Osteocyte (in vitro differentiated cells): Measurements from ENCODE around the gene TMEM167A. TPM values are rescaled to one million over a fixed set of nuclear protein-coding genes. Genes with fewer than 3 reads are reported as not detected.

Source experiments
- DNase-seq: peaks from one replicate; pipeline ENCODE4 v3.0.0; 2021; ENCODE audit warnings: mixed read lengths; ENCODE audit not compliant: unreplicated experiment; ENCODE audit errors: extremely low spot score
- H3K27ac Mint-ChIP-seq: one replicate; pipeline ENCODE4 v1.8.0; 2021; ENCODE audit warnings: mild to moderate bottlenecking, mixed read lengths; ENCODE audit not compliant: unreplicated experiment
- H3K27me3 Mint-ChIP-seq: one replicate; pipeline ENCODE4 v1.8.0; 2021; ENCODE audit warnings: mixed read lengths; ENCODE audit not compliant: unreplicated experiment
- H3K36me3 Mint-ChIP-seq: one replicate; pipeline ENCODE4 v1.8.0; 2021; ENCODE audit warnings: mixed read lengths; ENCODE audit not compliant: unreplicated experiment
- H3K4me1 Mint-ChIP-seq: one replicate; pipeline ENCODE4 v1.8.0; 2021; ENCODE audit warnings: mixed read lengths; ENCODE audit not compliant: unreplicated experiment
- H3K4me3 Mint-ChIP-seq: one replicate; pipeline ENCODE4 v1.8.0; 2021; ENCODE audit warnings: mild to moderate bottlenecking, moderate library complexity, mixed read lengths; ENCODE audit not compliant: unreplicated experiment
- H3K9me3 Mint-ChIP-seq: one replicate; pipeline ENCODE4 v1.8.0; 2021; ENCODE audit warnings: mixed read lengths; ENCODE audit not compliant: unreplicated experiment
- total RNA-seq: library from RNA; stranded (reverse); gene quantifications from 2 replicates; pipeline ENCODE4 v1.2.1, GENCODE V29; 2021
- TF ChIP-seq, protein P1 (sequence below): fragments of 200-600 bp; sonication (generic); IDR thresholded peaks from 2 replicates; pipeline ENCODE4 v1.5.0; 2021; ENCODE audit warnings: antibody characterized with exemption, mild to moderate bottlenecking, moderate library complexity

The TMEM167A gene
- total RNA-seq, 1 donor from 2014 or later: 70.9 TPM

DNA sequence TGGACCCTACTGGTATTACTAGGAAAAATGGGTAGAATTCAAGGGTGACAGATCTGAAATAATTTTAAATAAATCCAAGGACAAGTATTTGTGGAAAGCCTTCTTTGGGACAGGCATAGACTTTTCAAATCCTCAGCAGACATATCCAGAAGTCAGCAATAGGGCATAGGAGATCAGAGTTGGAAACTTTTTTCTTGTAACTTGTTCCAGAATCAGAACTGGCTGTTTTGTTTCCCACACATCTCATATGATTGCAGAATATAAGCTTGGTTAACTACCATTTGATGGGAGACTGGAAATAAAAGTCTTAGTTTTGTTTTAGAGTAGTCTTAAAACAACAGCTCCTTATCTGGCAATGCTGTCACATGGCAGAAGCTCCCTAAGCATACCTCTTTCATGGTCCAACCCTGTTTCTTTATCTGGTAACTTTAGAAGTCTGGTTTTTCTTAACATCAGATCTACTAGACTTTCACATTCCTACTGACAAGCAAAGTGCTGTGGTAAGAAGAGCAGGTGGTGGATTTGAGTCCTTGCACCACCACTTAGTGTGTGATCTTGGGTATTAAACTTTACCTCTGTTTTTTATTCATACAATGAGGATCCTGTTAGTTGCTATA, 25.3 kb upstream of the TMEM167A start:
- H3K4me1 Mint-ChIP-seq: peaks cover 4% of the 10 kb centered on the region
- H3K9me3 Mint-ChIP-seq: no peaks in the 10 kb centered on the region
- H3K27me3 Mint-ChIP-seq: no peaks in the 10 kb centered on the region
- H3K36me3 Mint-ChIP-seq: no peaks in the 10 kb centered on the region
- no peak overlapping the region for H3K4me3 Mint-ChIP-seq
- DNase-seq: no peak
- TF ChIP-seq, protein P1, sequence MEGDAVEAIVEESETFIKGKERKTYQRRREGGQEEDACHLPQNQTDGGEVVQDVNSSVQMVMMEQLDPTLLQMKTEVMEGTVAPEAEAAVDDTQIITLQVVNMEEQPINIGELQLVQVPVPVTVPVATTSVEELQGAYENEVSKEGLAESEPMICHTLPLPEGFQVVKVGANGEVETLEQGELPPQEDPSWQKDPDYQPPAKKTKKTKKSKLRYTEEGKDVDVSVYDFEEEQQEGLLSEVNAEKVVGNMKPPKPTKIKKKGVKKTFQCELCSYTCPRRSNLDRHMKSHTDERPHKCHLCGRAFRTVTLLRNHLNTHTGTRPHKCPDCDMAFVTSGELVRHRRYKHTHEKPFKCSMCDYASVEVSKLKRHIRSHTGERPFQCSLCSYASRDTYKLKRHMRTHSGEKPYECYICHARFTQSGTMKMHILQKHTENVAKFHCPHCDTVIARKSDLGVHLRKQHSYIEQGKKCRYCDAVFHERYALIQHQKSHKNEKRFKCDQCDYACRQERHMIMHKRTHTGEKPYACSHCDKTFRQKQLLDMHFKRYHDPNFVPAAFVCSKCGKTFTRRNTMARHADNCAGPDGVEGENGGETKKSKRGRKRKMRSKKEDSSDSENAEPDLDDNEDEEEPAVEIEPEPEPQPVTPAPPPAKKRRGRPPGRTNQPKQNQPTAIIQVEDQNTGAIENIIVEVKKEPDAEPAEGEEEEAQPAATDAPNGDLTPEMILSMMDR: no peak
- H3K27ac Mint-ChIP-seq: no peak overlapping the region

DNA sequence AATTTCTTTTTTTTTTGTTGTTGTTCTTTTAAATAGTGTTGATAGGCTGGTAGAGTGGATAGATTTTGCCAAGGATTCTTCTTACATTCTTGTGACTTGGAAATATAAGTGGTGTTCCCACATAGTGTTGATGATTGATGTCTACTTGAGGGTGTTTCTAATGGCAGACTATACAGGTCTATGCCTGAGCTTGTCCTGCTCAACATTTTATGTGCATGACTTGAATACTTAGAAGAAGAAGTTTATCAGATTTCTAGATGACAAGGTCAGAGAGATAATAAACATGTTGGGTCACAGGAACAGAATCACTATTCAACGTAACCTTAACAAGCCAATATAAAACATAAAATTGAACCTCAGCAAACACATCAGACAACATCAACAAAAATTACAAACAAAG, 24.3 kb upstream of the TMEM167A start:
- DNase-seq: no peak

DNA sequence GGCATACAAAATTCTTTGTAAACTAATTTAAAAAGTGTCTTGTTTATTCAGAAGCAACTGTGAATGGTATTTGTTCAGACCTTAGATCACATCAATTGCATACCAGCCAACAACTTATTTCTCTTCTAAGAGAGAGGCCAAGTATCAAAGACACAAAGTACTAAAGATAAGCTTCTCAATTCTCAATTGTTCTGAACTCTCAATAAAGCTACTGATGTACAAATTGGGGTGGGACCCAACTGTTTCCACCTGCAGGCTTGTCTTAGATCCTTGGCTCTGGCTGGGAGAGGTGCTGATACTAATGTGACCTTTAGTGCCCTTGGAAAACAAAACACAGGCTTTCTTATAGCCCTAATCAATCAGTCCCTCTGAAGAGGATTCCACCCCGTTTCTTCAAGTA, 22.3 kb upstream of the TMEM167A start:
- Mint-ChIP-seq H3K27me3 (no peaks in the 10 kb centered on the region), H3K36me3 (no peaks in the 10 kb centered on the region), H3K27ac (no peak overlapping the region), H3K9me3 (peaks cover under 1% of the 10 kb centered on the region), H3K4me3 (no peak overlapping the region), H3K4me1 (peaks cover 11% of the 10 kb centered on the region)
- no peak for DNase-seq
- TF ChIP-seq, protein P1: no peak

More for the DNA sequence above, 24.3 kb upstream of the TMEM167A start:
- no peak overlapping the region for H3K27ac Mint-ChIP-seq
- no peaks in the 10 kb centered on the region for H3K27me3 Mint-ChIP-seq
- no peaks in the 10 kb centered on the region for H3K9me3 Mint-ChIP-seq
- H3K36me3 Mint-ChIP-seq: no peaks in the 10 kb centered on the region
- TF ChIP-seq, protein P1: no peak
- no peak overlapping the region for H3K4me3 Mint-ChIP-seq
- H3K4me1 Mint-ChIP-seq: peaks cover 4% of the 10 kb centered on the region

DNA sequence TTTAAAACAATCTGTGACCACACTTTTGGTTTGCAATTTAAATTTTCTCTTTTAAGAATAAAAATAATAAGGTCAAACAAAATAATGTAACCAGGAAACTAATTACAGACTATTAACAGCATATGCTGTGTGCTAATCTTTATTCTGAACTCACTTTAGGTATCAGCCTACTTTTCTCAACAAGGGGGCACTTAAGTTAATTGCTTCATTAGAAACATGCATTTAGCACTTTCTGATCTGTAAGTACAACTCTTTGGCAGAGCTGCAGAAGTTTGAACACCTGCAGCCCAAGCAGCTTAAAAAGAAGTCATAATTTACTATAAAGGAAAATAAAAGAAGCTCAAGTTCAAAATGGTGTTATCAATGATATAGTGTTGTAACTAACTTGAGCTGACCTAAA, 21.8 kb upstream of the TMEM167A start:
- TF ChIP-seq, protein P1: no peak
- Mint-ChIP-seq H3K27ac (no peak overlapping the region), H3K9me3 (peaks cover 5% of the 10 kb centered on the region), H3K4me1 (peaks cover 11% of the 10 kb centered on the region), H3K36me3 (peaks cover 1% of the 10 kb centered on the region), H3K4me3 (no peak overlapping the region), H3K27me3 (no peaks in the 10 kb centered on the region)
- DNase-seq: no peak

DNA sequence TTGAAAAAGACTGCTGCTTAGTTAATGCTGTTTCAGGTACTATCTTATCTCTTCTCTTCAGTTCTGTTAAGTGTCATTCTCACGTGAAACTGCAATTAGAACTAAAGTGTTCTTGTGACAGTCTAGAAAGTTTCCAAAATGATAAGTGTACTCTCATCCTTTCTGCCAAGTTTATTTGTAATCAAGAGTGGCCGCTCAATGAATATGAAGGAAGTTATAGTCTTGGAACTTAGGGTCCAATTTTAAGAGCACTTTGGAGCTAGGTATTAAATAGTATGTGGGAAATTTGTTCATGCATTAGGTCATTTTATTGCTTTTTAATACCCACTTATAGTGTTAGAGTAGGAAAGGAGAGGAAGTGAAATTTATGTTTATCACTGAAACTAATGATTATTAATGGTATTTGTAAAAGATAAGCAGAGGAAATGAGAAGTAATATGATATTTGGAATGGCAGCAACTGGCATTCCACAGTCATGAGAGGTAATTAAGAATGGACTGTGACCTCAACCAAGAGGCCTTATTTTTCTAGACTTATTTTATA, 20.6 kb upstream of the TMEM167A start:
- H3K27me3 Mint-ChIP-seq: no peaks in the 10 kb centered on the region
- H3K4me1 Mint-ChIP-seq: peaks cover 11% of the 10 kb centered on the region

More for the DNA sequence above, 20.6 kb upstream of the TMEM167A start:
- Mint-ChIP-seq H3K9me3 (peaks cover 16% of the 10 kb centered on the region), H3K4me3 (no peak overlapping the region), H3K27ac (no peak overlapping the region), H3K36me3 (peaks cover 3% of the 10 kb centered on the region)
- TF ChIP-seq, protein P1: no peak
- no peak for DNase-seq
